ENCODE measurements around the gene PIKFYVE. TPM values are rescaled to one million over a fixed set of nuclear protein-coding genes. Genes with fewer than 3 reads are reported as not detected.

PIKFYVE gene
- total RNA-seq, 1 experiment from 2014 or later, result 34.8 TPM

DNA sequence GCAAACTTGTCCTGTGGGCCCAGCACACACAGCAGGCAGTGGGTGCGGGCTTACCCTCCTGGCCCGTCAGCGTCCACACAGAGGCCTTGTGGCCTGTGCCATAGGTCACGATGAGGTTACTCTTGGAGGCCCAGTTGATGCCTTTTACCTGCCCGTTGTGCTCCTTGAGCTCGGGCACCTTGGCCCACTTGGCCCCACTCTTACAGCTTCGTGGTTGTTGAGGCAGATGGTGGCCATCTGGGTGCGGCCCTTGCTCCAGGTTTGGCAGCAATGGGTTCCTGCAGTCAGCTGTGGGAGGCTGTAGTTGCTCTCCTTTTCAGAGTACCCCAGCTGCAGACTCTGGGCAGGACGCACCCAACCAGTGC is 95.0 kb downstream of the PIKFYVE start:
- no peak; the same call in 1 of the 2 replicates for ATAC-seq
- no TSS peak for BruUV-seq (replicated peaks)

DNA sequence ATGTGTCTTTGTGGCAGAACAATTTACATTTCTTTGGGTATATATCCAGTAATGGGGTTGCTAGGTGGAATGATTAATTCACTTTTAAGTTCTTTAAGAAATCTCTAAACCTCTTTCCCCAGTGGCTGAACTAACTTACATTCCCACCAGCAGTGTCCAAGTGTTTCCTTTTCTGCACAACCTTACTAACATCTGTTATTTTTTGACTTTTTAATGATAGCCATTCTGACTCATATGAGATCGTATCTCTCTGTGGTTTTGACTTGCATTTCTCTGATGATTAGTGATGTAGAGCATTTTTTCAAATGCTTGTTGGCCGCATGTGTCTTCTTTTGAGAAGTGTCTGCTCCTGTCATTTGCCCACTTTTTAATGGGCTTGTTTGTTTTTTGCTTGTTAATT is 97.4 kb downstream of the PIKFYVE start:
- POLR2A ChIA-PET, result interaction anchor here (0.6 kb wide), 1 partner anchor 591 kb away, joined by 7 read pairs; no protein-coding TSS in a partner anchor
- in situ Hi-C loops (cut with HindIII; ENCODE audit: low pct_unique_long_range_greater_than_20kb, low sequenced_read_pairs), result no loop called here
- ATAC-seq, result peak; percentile 69

More for the DNA sequence above, 95.0 kb downstream of the PIKFYVE start:
- no peak for DNase-seq (ENCODE audit: low read depth, low spot score)
- no peaks in the 10 kb centered on the region for H3K4me1 ChIP-seq (ENCODE audit: control insufficient read depth, insufficient read depth, low read length)
- no peaks in the 10 kb centered on the region for H3K9me3 ChIP-seq (ENCODE audit: control insufficient read depth, insufficient read depth, low read depth, low read length)
- no peak overlapping the region for H3K4me3 ChIP-seq (ENCODE audit: low read depth in 2 of 2, low read length in 2 of 2)
- TF ChIP-seq TCF7L2 (IDR thresholded peaks at IDR 0.05; ENCODE audit: low read depth, low read length) (no peak), POLR2AphosphoS5 (IDR thresholded peaks at IDR 0.05; ENCODE audit: low read depth, low read length) (no peak), SIN3A (IDR thresholded peaks at IDR 0.05; ENCODE audit: borderline replicate concordance, insufficient read depth, low read depth, low read length) (no peak)
- TF ChIP-seq, protein P1, sequence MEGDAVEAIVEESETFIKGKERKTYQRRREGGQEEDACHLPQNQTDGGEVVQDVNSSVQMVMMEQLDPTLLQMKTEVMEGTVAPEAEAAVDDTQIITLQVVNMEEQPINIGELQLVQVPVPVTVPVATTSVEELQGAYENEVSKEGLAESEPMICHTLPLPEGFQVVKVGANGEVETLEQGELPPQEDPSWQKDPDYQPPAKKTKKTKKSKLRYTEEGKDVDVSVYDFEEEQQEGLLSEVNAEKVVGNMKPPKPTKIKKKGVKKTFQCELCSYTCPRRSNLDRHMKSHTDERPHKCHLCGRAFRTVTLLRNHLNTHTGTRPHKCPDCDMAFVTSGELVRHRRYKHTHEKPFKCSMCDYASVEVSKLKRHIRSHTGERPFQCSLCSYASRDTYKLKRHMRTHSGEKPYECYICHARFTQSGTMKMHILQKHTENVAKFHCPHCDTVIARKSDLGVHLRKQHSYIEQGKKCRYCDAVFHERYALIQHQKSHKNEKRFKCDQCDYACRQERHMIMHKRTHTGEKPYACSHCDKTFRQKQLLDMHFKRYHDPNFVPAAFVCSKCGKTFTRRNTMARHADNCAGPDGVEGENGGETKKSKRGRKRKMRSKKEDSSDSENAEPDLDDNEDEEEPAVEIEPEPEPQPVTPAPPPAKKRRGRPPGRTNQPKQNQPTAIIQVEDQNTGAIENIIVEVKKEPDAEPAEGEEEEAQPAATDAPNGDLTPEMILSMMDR (IDR thresholded peaks at IDR 0.05), result no peak
- TF ChIP-seq, protein P2, sequence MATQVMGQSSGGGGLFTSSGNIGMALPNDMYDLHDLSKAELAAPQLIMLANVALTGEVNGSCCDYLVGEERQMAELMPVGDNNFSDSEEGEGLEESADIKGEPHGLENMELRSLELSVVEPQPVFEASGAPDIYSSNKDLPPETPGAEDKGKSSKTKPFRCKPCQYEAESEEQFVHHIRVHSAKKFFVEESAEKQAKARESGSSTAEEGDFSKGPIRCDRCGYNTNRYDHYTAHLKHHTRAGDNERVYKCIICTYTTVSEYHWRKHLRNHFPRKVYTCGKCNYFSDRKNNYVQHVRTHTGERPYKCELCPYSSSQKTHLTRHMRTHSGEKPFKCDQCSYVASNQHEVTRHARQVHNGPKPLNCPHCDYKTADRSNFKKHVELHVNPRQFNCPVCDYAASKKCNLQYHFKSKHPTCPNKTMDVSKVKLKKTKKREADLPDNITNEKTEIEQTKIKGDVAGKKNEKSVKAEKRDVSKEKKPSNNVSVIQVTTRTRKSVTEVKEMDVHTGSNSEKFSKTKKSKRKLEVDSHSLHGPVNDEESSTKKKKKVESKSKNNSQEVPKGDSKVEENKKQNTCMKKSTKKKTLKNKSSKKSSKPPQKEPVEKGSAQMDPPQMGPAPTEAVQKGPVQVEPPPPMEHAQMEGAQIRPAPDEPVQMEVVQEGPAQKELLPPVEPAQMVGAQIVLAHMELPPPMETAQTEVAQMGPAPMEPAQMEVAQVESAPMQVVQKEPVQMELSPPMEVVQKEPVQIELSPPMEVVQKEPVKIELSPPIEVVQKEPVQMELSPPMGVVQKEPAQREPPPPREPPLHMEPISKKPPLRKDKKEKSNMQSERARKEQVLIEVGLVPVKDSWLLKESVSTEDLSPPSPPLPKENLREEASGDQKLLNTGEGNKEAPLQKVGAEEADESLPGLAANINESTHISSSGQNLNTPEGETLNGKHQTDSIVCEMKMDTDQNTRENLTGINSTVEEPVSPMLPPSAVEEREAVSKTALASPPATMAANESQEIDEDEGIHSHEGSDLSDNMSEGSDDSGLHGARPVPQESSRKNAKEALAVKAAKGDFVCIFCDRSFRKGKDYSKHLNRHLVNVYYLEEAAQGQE (IDR thresholded peaks at IDR 0.05; ENCODE audit: insufficient read depth in 1 of 2, low read depth in 2 of 2, low read length in 1 of 2), result no peak
- intact Hi-C loops (cut with micrococcal nuclease; ENCODE audit: unreplicated experiment) (no loop called here), in situ Hi-C loops (cut with HindIII; ENCODE audit: low pct_unique_long_range_greater_than_20kb, low sequenced_read_pairs) (no loop called here)
- H3K27me3 ChIP-seq (ENCODE audit: control insufficient read depth, insufficient read depth, low read length), result no peaks in the 10 kb centered on the region
- ChIA-PET POLR2A (interaction anchor here (0.7 kb wide), 1 partner anchor 90 kb away, joined by 3 read pairs; no protein-coding TSS in a partner anchor), CTCF (no interaction called here)
- no peak overlapping the region for H3K27ac ChIP-seq (ENCODE audit: low read length)
- peaks cover 4% of the 10 kb centered on the region for H3K36me3 ChIP-seq (ENCODE audit: control insufficient read depth, insufficient read depth, low read length)

More for the DNA sequence above, 97.4 kb downstream of the PIKFYVE start:
- CTCF ChIA-PET, result no interaction called here
- no TSS peak for BruUV-seq (replicated peaks)
- Histone ChIP-seq H3K36me3 (ENCODE audit: control insufficient read depth, insufficient read depth, low read length) (peaks cover 2% of the 10 kb centered on the region; the same call in 1 of the 2 replicates), H3K4me1 (ENCODE audit: control insufficient read depth, insufficient read depth, low read length) (no peaks in the 10 kb centered on the region), H3K9me3 (ENCODE audit: control insufficient read depth, insufficient read depth, low read depth, low read length) (no peaks in the 10 kb centered on the region), H3K4me3 (ENCODE audit: low read depth in 2 of 2, low read length in 2 of 2) (no peak overlapping the region), H3K27ac (ENCODE audit: low read length) (no peak overlapping the region), H3K27me3 (ENCODE audit: control insufficient read depth, insufficient read depth, low read length) (no peaks in the 10 kb centered on the region)
- TF ChIP-seq, protein P1 (IDR thresholded peaks at IDR 0.05), result no peak
- TF ChIP-seq, protein P2 (IDR thresholded peaks at IDR 0.05; ENCODE audit: insufficient read depth in 1 of 2, low read depth in 2 of 2, low read length in 1 of 2), result no peak
- no peak for TF ChIP-seq POLR2AphosphoS5 (IDR thresholded peaks at IDR 0.05; ENCODE audit: low read depth, low read length)
- TF ChIP-seq SIN3A (IDR thresholded peaks at IDR 0.05; ENCODE audit: borderline replicate concordance, insufficient read depth, low read depth, low read length), result no peak
- no peak for TF ChIP-seq TCF7L2 (IDR thresholded peaks at IDR 0.05; ENCODE audit: low read depth, low read length)
- DNase-seq (ENCODE audit: low read depth, low spot score), result no peak
- intact Hi-C loops (cut with micrococcal nuclease; ENCODE audit: unreplicated experiment), result no loop called here
